HEK293T (cell line): ENCODE data around the gene IL10.

Experiments
- CTCF ChIA-PET: fragments of 350-600 bp; formaldehyde crosslinking; extraction: SDS; loops from one replicate; lab custom pipeline; 2021; ENCODE audit warnings: antibody characterized with exemption, inconsistent platforms; lab: Yijun Ruan, JAX
- POLR2A ChIA-PET: fragments of 350-600 bp; formaldehyde crosslinking; extraction: SDS; loops from one replicate; lab custom pipeline; 2020; ENCODE audit warnings: antibody characterized with exemption, inconsistent platforms; lab: Yijun Ruan, JAX
- DNase-seq: peaks from one replicate; pipeline ENCODE4 v3.0.0; 2012; ENCODE audit warnings: mixed read lengths; ENCODE audit errors: extremely low spot score
- ARNT ChIP-seq: fragments of 450-650 bp; IDR thresholded peaks from 2 replicates; pipeline ENCODE4 v1.6.1; 2017; ENCODE audit warnings: mild to moderate bottlenecking
- BHLHE40 ChIP-seq: fragments of 450-650 bp; IDR thresholded peaks from 2 replicates; pipeline ENCODE4 v1.6.1; 2016; ENCODE audit warnings: mild to moderate bottlenecking, moderate library complexity, borderline replicate concordance
- CTBP1 ChIP-seq: fragments of 450-650 bp; IDR thresholded peaks from 2 replicates; pipeline ENCODE4 v1.6.1; 2016; ENCODE audit warnings: borderline replicate concordance
- ELF4 ChIP-seq: fragments of 450-650 bp; IDR thresholded peaks from 2 replicates; pipeline ENCODE4 v1.6.1; 2017; ENCODE audit warnings: antibody characterized with exemption
- FOXA1 ChIP-seq: fragments of 450-650 bp; IDR thresholded peaks from 2 replicates; pipeline ENCODE4 v1.6.1; 2016; ENCODE audit warnings: mild to moderate bottlenecking
- FOXK2 ChIP-seq: fragments of 450-650 bp; IDR thresholded peaks from 2 replicates; pipeline ENCODE4 v1.6.1; 2016; ENCODE audit warnings: mild to moderate bottlenecking
- FOXM1 ChIP-seq: fragments of 450-650 bp; IDR thresholded peaks from 2 replicates; pipeline ENCODE4 v1.6.1; 2017; ENCODE audit warnings: mild to moderate bottlenecking, borderline replicate concordance
- HDGF ChIP-seq: fragments of 450-650 bp; IDR thresholded peaks from 2 replicates; pipeline ENCODE4 v1.6.1; 2017; ENCODE audit warnings: antibody characterized with exemption, borderline replicate concordance
- L3MBTL2 ChIP-seq: fragments of 450-650 bp; conservative IDR thresholded peaks from 2 replicates; pipeline ENCODE4 v1.6.1; 2016; ENCODE audit warnings: mild to moderate bottlenecking
- LEF1 ChIP-seq: fragments of 450-650 bp; IDR thresholded peaks from 2 replicates; pipeline ENCODE4 v1.6.1; 2017; ENCODE audit warnings: mild to moderate bottlenecking, borderline replicate concordance
- NFRKB ChIP-seq: fragments of 450-650 bp; IDR thresholded peaks from 2 replicates; pipeline ENCODE4 v1.6.1; 2016; ENCODE audit warnings: mild to moderate bottlenecking, moderate library complexity
- SP1 ChIP-seq: fragments of 450-650 bp; IDR thresholded peaks from 2 replicates; pipeline ENCODE4 v1.6.1; 2017
- SUZ12 ChIP-seq: fragments of 450-650 bp; IDR thresholded peaks from 2 replicates; pipeline ENCODE4 v1.6.1; 2016; ENCODE audit warnings: mild to moderate bottlenecking
- TARDBP ChIP-seq: fragments of 450-650 bp; IDR thresholded peaks from 2 replicates; pipeline ENCODE4 v1.6.1; 2016
- ZNF384 ChIP-seq: fragments of 450-650 bp; IDR thresholded peaks from 2 replicates; pipeline ENCODE4 v1.6.1; 2016
- TF ChIP-seq, protein P1 (sequence below): fragments of 450-650 bp; IDR thresholded peaks from 2 replicates; pipeline ENCODE4 v1.6.1; 2016

The IL10 gene

DNA sequence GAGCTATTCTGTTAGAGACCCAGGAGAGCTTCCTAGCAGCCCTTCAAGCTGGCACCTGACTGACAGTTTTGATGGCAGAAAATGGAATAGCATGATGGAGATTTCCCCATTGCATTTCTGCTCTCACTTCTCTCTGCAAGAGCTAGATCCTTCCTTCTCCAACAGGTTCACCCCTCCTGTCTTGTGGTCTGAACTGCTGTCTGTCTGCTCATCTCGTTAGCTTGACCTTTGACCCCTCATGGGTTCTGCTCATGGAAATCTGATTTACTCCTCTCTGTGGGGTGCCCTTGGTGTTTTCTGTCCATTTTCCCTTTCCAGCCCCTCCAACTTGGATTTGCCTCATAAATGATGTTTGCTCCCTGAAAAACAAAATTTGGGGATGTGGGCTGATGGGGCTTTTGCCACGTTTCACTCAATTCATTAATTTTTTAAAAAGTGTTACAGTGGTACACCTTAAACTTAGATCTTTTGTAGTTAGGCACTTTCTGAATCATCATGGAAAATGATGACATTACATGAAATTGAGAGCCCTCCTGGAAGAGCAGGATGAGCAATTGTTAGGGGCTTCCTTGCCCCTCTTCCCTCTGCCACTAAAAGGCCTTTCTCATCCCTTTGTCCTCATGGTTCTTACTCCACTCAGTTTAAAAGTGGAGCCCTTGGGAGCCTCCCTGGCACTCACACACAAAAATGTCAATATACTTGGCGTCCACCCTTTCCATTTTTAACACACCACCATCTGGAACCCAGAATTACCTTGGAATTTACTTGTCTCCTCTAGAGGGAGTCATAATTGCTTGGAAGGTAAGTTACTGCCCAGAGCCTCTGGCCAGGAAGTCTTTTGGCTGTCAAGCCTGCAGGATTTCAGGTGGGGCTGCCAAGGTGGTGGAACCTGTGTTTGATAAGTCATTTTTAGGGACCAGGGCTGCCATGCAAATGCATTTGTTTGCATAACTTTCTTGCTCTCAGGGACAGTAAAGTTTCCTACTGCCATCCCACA lies 33.6 kb downstream of the IL10 start:
- ChIA-PET POLR2A (no interaction called here), CTCF (no interaction called here)
- peak; percentile 49 for DNase-seq
- no peak for TF ChIP-seq FOXM1
- no peak for TF ChIP-seq LEF1

DNA sequence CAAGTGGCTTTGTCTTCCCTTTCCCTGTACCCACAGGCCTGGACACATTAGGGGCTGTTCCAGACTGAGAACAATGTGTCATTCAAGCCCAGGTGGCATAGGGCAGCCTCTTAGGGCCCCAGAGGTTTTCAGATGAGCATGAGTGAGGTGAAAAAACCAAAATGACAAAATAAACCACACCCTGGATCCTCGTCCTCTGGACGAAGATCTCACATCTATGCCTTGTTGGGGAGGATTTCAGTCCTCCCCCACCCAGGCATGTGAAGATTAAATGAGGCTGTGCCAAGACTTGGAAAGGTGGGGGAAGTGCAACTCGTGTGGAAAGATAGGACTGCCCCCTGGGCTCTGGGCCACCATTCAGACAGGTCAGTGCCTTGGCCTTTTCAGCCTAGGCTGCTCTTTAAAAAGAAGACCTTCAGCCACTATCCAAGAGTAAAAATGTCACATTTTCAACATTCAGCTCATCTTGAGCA lies 34.5 kb downstream of the IL10 start:
- POLR2A ChIA-PET = no interaction called here
- CTCF ChIA-PET = interaction anchor here (0.6 kb wide), 1 partner anchor 1783 kb away, joined by 3 read pairs; no protein-coding TSS in a partner anchor
- TF ChIP-seq ELF4 (no peak), ZNF384 (no peak), SUZ12 (no peak), HDGF (no peak), TARDBP (no peak), ARNT (no peak), SP1 (no peak), FOXA1 (no peak), NFRKB (no peak)
- DNase-seq = no peak

DNA sequence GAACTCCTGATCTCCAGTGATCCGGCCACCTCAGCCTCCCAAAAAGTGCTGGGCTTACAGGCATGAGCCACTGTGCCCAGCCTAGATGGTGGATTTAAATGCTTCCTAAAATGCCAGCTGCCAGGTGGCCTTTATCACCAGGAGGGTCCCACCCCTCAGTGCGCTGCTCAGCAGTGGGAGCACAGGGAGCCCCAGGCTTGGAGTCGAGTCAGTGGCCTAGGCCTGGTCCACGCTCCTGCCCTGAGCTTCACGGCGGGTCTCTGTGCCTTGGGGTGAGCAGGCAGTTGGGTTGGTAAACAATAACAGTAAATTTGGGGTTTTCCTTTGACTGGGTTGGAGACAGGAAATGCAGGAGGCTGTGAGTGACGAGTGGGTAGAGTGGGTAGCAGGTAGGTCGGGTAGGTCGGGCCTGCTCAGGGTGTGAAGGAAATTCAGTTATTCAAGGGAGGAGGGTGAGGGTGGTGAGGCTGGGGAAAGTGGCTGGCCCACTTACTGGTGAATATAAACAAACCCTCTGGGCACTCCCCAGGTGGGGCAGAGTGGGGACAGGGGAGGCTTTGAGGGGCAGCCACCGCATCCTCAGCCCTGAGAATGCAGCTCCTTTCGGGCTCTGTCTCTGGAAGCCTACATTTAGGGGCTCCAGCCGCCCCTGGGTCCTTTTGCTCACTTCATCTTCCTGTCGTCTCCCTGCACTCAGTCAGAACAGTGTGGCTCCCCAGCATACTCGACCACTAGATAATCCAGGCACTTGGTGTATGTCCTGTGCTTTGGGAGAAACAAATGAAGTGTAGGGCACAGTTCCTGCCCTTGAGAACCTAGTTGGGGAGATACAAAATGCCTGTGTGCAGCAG lies 35.2 kb downstream of the IL10 start:
- ChIA-PET POLR2A (no interaction called here), CTCF (interaction anchor here (0.6 kb wide), 1 partner anchor 1783 kb away, joined by 3 read pairs; no protein-coding TSS in a partner anchor)
- TF ChIP-seq ELF4 = no peak
- no peak for TF ChIP-seq FOXA1
- TF ChIP-seq LEF1 = no peak
- no peak for TF ChIP-seq FOXM1
- TF ChIP-seq SUZ12 = no peak
- no peak for TF ChIP-seq FOXK2
- no peak for TF ChIP-seq HDGF
- TF ChIP-seq TARDBP = no peak
- no peak for TF ChIP-seq CTBP1
- TF ChIP-seq ARNT = no peak
- no peak for TF ChIP-seq SP1
- TF ChIP-seq ZNF384 = no peak
- no peak for DNase-seq

DNA sequence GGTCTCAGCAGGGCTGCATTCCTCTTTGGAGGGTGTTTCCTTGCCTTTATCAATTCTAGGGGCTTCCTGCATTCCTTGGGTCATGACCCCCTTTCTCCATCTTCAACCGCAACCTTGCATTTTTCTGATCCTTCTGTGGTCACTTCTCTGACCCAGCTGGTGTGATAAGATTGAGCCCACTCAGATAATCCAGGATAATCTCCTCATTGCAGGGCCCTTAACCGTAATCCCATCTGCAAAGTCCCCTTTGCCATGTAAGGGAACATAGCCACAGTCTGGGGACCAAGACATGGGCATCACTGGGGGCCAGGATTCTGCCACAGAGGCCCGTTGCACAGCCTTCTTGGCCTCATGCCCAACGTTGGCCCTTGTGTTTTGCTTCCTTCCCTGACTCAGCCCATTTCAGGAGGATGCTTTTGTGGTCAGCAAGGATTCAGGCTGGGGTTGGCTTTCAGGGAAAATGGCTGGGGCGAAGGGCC lies 36.7 kb downstream of the IL10 start:
- TF ChIP-seq TARDBP = no peak
- no peak for TF ChIP-seq SP1
- no peak for TF ChIP-seq LEF1
- TF ChIP-seq CTBP1 = no peak
- no peak for TF ChIP-seq ZNF384
- no peak for TF ChIP-seq ELF4
- no peak for TF ChIP-seq BHLHE40
- no peak for TF ChIP-seq FOXA1
- no peak for TF ChIP-seq FOXK2
- no peak for TF ChIP-seq FOXM1
- no peak for TF ChIP-seq SUZ12
- no peak for TF ChIP-seq ARNT
- TF ChIP-seq, protein P1, sequence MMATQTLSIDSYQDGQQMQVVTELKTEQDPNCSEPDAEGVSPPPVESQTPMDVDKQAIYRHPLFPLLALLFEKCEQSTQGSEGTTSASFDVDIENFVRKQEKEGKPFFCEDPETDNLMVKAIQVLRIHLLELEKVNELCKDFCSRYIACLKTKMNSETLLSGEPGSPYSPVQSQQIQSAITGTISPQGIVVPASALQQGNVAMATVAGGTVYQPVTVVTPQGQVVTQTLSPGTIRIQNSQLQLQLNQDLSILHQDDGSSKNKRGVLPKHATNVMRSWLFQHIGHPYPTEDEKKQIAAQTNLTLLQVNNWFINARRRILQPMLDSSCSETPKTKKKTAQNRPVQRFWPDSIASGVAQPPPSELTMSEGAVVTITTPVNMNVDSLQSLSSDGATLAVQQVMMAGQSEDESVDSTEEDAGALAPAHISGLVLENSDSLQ = no peak
- no peak for TF ChIP-seq NFRKB
- POLR2A ChIA-PET = no interaction called here
- CTCF ChIA-PET = interaction anchor here (1.6 to 2.1 kb wide), 3 partner anchors 9 to 177 kb away, joined by 5 to 13 read pairs (median 7); no protein-coding TSS in a partner anchor

DNA sequence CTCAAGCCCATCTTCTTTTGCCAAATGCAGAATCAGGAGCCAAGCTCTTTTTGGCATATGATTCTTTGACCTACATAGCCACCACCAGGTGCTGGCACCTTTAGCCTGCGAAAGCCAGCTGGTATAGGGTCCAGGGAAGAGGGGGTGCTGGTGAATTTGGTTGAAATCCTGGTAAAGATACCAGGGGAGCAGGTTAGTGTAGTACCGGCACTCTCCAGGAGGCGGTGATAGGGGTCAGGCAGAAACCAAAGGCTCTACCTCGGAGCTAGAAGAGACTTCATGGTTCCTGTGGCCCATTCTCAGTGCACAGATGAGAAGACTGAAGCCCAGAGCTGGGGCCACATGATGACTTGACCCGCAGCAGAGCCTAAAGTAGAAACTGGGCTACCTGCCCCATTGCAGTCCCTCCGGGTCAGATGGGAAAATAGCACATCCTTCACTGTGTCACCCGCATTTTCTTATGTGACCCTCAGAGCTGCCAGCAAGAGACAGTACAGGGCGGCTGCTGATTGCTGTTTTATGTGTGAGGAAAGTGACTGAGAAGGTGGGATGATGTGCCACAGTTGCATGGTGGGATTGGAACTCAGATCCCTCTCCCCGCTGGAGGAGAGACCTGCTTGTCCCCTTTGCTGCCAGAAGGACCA lies 37.7 kb downstream of the IL10 start:
- POLR2A ChIA-PET = interaction anchor here (1.0 kb wide), 1 partner anchor 178 kb away, joined by 3 read pairs; no protein-coding TSS in a partner anchor
- peak; percentile 76 for DNase-seq
- CTCF ChIA-PET = interaction anchor here (0.7 to 2.3 kb wide), 11 partner anchors 8 to 248 kb away, joined by 3 to 13 read pairs (median 5); partner anchors contain the start of gene EIF2D
- TF ChIP-seq ARNT (no peak), FOXA1 (no peak), ELF4 (no peak), SUZ12 (no peak), SP1 (no peak), FOXK2 (no peak), FOXM1 (no peak), BHLHE40 (no peak), TARDBP (no peak), LEF1 (no peak), CTBP1 (no peak), NFRKB (no peak), ZNF384 (no peak), L3MBTL2 (no peak), HDGF (no peak)
- TF ChIP-seq, protein P1 = no peak

More for the DNA sequence above, 36.7 kb downstream of the IL10 start:
- no peak for DNase-seq
